Natural killer cell (primary cell): ENCODE measurements around the gene RRBP1. TPM values are rescaled to one million over a fixed set of nuclear protein-coding genes. Genes with fewer than 3 reads are reported as not detected.
A peak's percentile ranks its signal among the peaks of the same experiment; 100 is the strongest.

Experiments used
- ATAC-seq, 3 donors: fragments of 150-1000 bp in 2 of 3; fragments of 200-7000 bp in 1 of 3; cut with Tn5 transposase; 1 replicate in 1 of 3; 2 replicates in 2 of 3; pipeline ENCODE4 v1.10.0; 2021; ENCODE audit warnings: mild to moderate bottlenecking in 2 of 3, moderate library complexity in 2 of 3
- DNase-seq, 2 donors: peaks; one replicate each; pipeline versions ENCODE4 v3.0.0 to v3.0.0-alpha.2; 2013 to 2021; ENCODE audit warnings: mixed read lengths in 1 of 2
- H3K27ac ChIP-seq: one replicate; pipeline ENCODE4 v1.5.1; 2013; ENCODE audit warnings: mild to moderate bottlenecking, low read length
- H3K27me3 ChIP-seq: one replicate; pipeline ENCODE4 v1.6.1; 2013; ENCODE audit warnings: low read length; ENCODE audit not compliant: control insufficient read depth, insufficient read depth
- H3K36me3 ChIP-seq: one replicate; pipeline ENCODE4 v1.6.1; 2013; ENCODE audit warnings: low read length; ENCODE audit not compliant: control insufficient read depth, insufficient read depth
- H3K4me1 ChIP-seq: one replicate; pipeline ENCODE4 v1.6.1; 2013; ENCODE audit warnings: low read length; ENCODE audit not compliant: control insufficient read depth, insufficient read depth
- H3K4me3 ChIP-seq: one replicate; pipeline ENCODE4 v1.5.1; 2013; ENCODE audit warnings: low read length
- H3K9me3 ChIP-seq: one replicate; pipeline ENCODE4 v1.6.1; 2013; ENCODE audit warnings: low read length; ENCODE audit not compliant: control insufficient read depth, insufficient read depth
- H3K27ac Mint-ChIP-seq, 2 donors: one replicate each; pipeline ENCODE4 v1.8.0; 2022; ENCODE audit warnings: mild to moderate bottlenecking in 2 of 2, mixed read lengths in 2 of 2, moderate library complexity in 1 of 2
- H3K27me3 Mint-ChIP-seq, 2 donors: one replicate each; pipeline ENCODE4 v1.8.0; 2022; ENCODE audit warnings: low read depth in 2 of 2, mixed read lengths in 2 of 2
- H3K36me3 Mint-ChIP-seq: one replicate; pipeline ENCODE4 v1.8.0; 2022; ENCODE audit warnings: mixed read lengths
- H3K4me1 Mint-ChIP-seq, 2 donors: one replicate each; pipeline ENCODE4 v1.8.0; 2022; ENCODE audit warnings: mixed read lengths in 2 of 2
- H3K4me3 Mint-ChIP-seq: one replicate; pipeline ENCODE4 v1.8.0; 2022; ENCODE audit warnings: mild to moderate bottlenecking, moderate library complexity, mixed read lengths
- H3K9me3 Mint-ChIP-seq, 2 donors: one replicate each; pipeline ENCODE4 v1.8.0; 2022; ENCODE audit warnings: mixed read lengths in 2 of 2
- WGBS: methylation state at CpG from one replicate; pipeline ENCODE4 v1.1.7; 2013; ENCODE audit warnings: missing lambda C conversion rate; ENCODE audit not compliant: insufficient coverage; 5-methylcytosine and 5-hydroxymethylcytosine counted together
- intact Hi-C: fragments of 100-400 bp; cut with micrococcal nuclease; formaldehyde crosslinking; loops from one replicate; pipeline ENCODE4 v1.14.2; 2022
- total RNA-seq, 4 donors: library from RNA; stranded (reverse); fragments of 120-200 nt in 1 of 4; gene quantifications; one replicate each; pipeline versions ENCODE4 v1.2.3 to v1.2.4, GENCODE V29; 2013 to 2022
- TF ChIP-seq, protein P1 (sequence below): fragments of 200-600 bp; IDR thresholded peaks from one replicate; pipeline ENCODE4 v1.8.0; 2022; ENCODE audit warnings: antibody characterized with exemption

RRBP1 gene
- total RNA-seq, 3 donors from 2014 or later (not counting 1 experiment from before 2014, with no cell fraction given): 88.3 to 95.4 (median 90.1) TPM

DNA sequence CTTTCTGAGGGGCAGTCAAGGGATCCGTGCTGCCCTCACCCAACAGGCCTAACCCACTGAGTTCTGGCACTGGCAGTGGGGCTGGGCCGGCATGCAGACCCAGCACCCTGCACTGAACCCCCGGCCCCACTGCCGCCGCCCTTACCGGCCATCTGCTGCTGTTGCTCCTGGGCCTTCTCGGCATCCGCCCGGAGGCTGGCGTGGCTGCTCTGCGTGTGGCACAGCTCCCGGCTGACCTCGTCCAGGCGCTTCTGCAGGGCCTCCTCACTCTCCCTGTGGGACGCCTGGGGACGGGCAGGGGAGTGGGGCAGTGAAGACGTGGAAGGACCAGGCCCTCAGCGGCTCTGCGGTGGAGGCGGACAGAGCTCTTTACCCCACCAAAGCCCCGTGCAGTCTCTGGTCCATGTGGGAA, 52.4 kb downstream of the RRBP1 start:
- Mint-ChIP-seq H3K36me3 (no peaks in the 10 kb centered on the region), H3K27ac (no peak overlapping the region), H3K9me3 (no peaks in the 10 kb centered on the region), H3K4me1 (peaks cover 4 to 7% of the 10 kb centered on the region in 2 donors), H3K4me3 (no peak overlapping the region), H3K27me3 (no peaks in the 10 kb centered on the region)
- no peaks in the 10 kb centered on the region for H3K27me3 ChIP-seq
- no peaks in the 10 kb centered on the region for H3K4me1 ChIP-seq
- H3K9me3 ChIP-seq: no peaks in the 10 kb centered on the region
- DNase-seq (no peak), ATAC-seq (no peak)
- H3K36me3 ChIP-seq: peaks cover 65% of the 10 kb centered on the region
- TF ChIP-seq, protein P1, sequence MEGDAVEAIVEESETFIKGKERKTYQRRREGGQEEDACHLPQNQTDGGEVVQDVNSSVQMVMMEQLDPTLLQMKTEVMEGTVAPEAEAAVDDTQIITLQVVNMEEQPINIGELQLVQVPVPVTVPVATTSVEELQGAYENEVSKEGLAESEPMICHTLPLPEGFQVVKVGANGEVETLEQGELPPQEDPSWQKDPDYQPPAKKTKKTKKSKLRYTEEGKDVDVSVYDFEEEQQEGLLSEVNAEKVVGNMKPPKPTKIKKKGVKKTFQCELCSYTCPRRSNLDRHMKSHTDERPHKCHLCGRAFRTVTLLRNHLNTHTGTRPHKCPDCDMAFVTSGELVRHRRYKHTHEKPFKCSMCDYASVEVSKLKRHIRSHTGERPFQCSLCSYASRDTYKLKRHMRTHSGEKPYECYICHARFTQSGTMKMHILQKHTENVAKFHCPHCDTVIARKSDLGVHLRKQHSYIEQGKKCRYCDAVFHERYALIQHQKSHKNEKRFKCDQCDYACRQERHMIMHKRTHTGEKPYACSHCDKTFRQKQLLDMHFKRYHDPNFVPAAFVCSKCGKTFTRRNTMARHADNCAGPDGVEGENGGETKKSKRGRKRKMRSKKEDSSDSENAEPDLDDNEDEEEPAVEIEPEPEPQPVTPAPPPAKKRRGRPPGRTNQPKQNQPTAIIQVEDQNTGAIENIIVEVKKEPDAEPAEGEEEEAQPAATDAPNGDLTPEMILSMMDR: no peak
- intact Hi-C loops: no loop called here
- H3K27ac ChIP-seq: no peak overlapping the region
- H3K4me3 ChIP-seq: no peak overlapping the region
- WGBS: 98% methylated on average over 21 of the region's 21 CpGs

DNA sequence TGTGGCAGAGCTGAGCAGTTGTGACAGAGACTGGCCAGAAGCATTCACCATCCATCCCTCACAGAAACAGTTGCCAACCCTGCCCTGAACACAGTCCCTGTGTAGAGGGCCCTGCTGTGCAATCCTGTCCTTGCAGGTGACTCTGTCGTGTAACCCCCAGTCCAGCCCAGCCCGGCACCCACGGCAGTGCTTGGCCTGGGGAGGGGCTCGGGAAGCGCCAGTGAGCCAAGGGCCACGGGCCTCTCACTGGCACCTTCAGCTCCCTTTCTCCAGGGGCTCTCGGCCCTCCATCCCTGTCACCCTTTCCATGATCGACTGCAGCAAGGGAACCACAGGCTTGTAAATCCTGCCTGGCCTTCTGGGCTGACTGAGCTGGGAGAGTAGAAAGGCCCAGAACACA, 53.0 kb downstream of the RRBP1 start:
- Histone ChIP-seq H3K36me3 (peaks cover 64% of the 10 kb centered on the region), H3K9me3 (no peaks in the 10 kb centered on the region), H3K4me1 (no peaks in the 10 kb centered on the region), H3K27ac (no peak overlapping the region), H3K4me3 (no peak overlapping the region), H3K27me3 (no peaks in the 10 kb centered on the region)
- ATAC-seq (no peak), DNase-seq (no peak)
- Mint-ChIP-seq H3K36me3 (no peaks in the 10 kb centered on the region), H3K27ac (no peak overlapping the region), H3K4me3 (no peak overlapping the region), H3K27me3 (no peaks in the 10 kb centered on the region), H3K9me3 (no peaks in the 10 kb centered on the region), H3K4me1 (peaks cover 4 to 7% of the 10 kb centered on the region in 2 donors)
- 95% methylated on average over 8 of the region's 8 CpGs for WGBS
- intact Hi-C loops: no loop called here
- TF ChIP-seq, protein P1: no peak

DNA sequence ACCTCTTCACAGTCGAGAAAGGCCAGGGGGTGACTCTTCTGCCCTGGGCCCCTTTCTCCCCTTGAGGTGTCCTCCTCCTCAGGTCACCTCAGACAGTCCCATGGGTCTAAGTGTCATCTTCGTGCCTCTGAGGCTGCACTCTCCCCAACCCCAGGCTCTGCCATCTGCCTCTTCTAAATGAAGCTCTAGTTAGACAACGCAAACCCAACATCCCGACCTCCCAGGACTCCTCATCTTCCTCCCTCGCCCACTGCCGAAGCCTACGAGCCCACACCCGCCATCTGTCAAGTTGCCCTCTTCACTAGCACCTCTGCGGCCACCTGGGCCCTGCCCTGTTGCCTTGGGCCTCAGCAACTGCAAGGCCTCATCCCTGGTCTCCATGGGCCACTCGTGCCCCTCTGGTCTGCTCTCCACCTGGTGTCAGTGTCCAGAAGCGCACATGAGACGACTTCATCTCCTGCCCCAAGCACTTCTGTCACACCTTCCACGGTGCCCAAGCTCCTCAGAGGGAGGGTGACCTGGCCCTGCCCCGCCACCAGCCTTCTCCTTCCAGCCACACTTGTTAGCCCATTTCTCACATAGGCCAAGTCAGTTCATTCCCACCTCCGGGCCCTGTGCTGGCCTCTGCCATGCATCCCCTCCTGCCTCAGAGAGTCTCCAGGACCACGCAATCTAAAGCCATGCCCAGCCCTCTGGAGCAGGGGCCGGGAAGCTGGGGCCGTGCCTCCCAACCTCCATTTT, 53.8 kb downstream of the RRBP1 start:
- H3K36me3 ChIP-seq: peaks cover 64% of the 10 kb centered on the region
- WGBS: 94% methylated on average over 18 of the region's 18 CpGs
- Mint-ChIP-seq H3K4me1 (peaks cover 4 to 7% of the 10 kb centered on the region in 2 donors), H3K9me3 (no peaks in the 10 kb centered on the region), H3K27me3 (no peaks in the 10 kb centered on the region), H3K27ac (peak overlapping the region; percentile 11 to 83), H3K36me3 (no peaks in the 10 kb centered on the region), H3K4me3 (no peak overlapping the region)
- H3K4me1 ChIP-seq: no peaks in the 10 kb centered on the region
- H3K27me3 ChIP-seq: no peaks in the 10 kb centered on the region
- H3K4me3 ChIP-seq: no peak overlapping the region
- intact Hi-C loops: no loop called here
- DNase-seq: peak in 1 of 2 donors; percentile 20
- no peak overlapping the region for H3K27ac ChIP-seq
- TF ChIP-seq, protein P1: no peak
- no peak for ATAC-seq
- H3K9me3 ChIP-seq: no peaks in the 10 kb centered on the region
